G401.6 (cell line): Measurements from ENCODE around the gene LRRC72.
"Not testable (repeated sequence)": the region's sequence is repeated elsewhere in the genome, so short reads cannot be mapped to it uniquely, and the experiment has no call there.

Source experiments
- FAIRE-seq: peaks from 2 replicates; lab custom pipeline; 2012; peaks lifted over from hg19 to GRCh38; lab: Jason Lieb, UNC

Gene LRRC72

GRCh38 chr7:16529697-16530096 is 3.1 kb downstream of the LRRC72 start:
- peak; percentile 85 for FAIRE-seq

- no peak for FAIRE-seq
Observed at GRCh38 chr7:16531707-16532106, 5.1 kb downstream of the LRRC72 start.

GRCh38 chr7:16532272-16532671 is 5.6 kb downstream of the LRRC72 start:
- no peak for FAIRE-seq

GRCh38 chr7:16535500-16535899 is 8.9 kb downstream of the LRRC72 start:
- FAIRE-seq = no peak

GRCh38 chr7:16540559-16540958 is 13.9 kb downstream of the LRRC72 start:
- not testable (repeated sequence) for FAIRE-seq

- no peak for FAIRE-seq
Observed at GRCh38 chr7:16542401-16542800, 15.8 kb downstream of the LRRC72 start.

- no peak for FAIRE-seq
Observed at GRCh38 chr7:16543456-16543855, 16.8 kb downstream of the LRRC72 start.

- FAIRE-seq = no peak
Observed at GRCh38 chr7:16546921-16547505, 20.4 kb downstream of the LRRC72 start.

- no peak for FAIRE-seq
Observed at GRCh38 chr7:16548428-16548827, 21.8 kb downstream of the LRRC72 start.

GRCh38 chr7:16550671-16551070 is 24.0 kb downstream of the LRRC72 start:
- no peak for FAIRE-seq

GRCh38 chr7:16554518-16555236 is 28.1 kb downstream of the LRRC72 start:
- FAIRE-seq = no peak

- FAIRE-seq = no peak
Observed at GRCh38 chr7:16556359-16556758, 29.7 kb downstream of the LRRC72 start.

- FAIRE-seq = no peak
Observed at GRCh38 chr7:16558761-16559302, 32.2 kb downstream of the LRRC72 start.

GRCh38 chr7:16559497-16560179 is 33.0 kb downstream of the LRRC72 start:
- no peak for FAIRE-seq

GRCh38 chr7:16561943-16562342 is 35.3 kb downstream of the LRRC72 start:
- no peak for FAIRE-seq

GRCh38 chr7:16562456-16563220 is 36.0 kb downstream of the LRRC72 start:
- FAIRE-seq = no peak

GRCh38 chr7:16563281-16564022 is 36.8 kb downstream of the LRRC72 start:
- FAIRE-seq = no peak

GRCh38 chr7:16564023-16564380 is 37.4 kb downstream of the LRRC72 start:
- FAIRE-seq = no peak

- FAIRE-seq = peak; percentile 94
Observed at GRCh38 chr7:16564909-16565426, 38.3 kb downstream of the LRRC72 start.

- FAIRE-seq = no peak
Observed at GRCh38 chr7:16571941-16572340, 45.3 kb downstream of the LRRC72 start.

GRCh38 chr7:16579216-16579615 is 52.6 kb downstream of the LRRC72 start:
- FAIRE-seq = no peak

GRCh38 chr7:16581286-16581685 is 54.7 kb downstream of the LRRC72 start:
- FAIRE-seq = peak; percentile 48
